T-helper 2 cell (primary cell): ENCODE data around the gene MYOZ2.

ENCODE experiments used
- DNase-seq, 5 experiments: peaks; one replicate each; pipeline versions ENCODE4 v3.0.0 to v3.0.0-alpha.2; 2012 to 2022

MYOZ2 gene

GRCh38 chr4:119197772-119198212, 62.2 kb downstream of the MYOZ2 start:
- DNase-seq: no peak

- DNase-seq: no peak
Measured at GRCh38 chr4:119204916-119205315, 69.3 kb downstream of the MYOZ2 start.

- DNase-seq: no peak
Measured at GRCh38 chr4:119205690-119206089, 70.1 kb downstream of the MYOZ2 start.

GRCh38 chr4:119206178-119206577, 70.5 kb downstream of the MYOZ2 start:
- DNase-seq: no peak

- DNase-seq: peak in 1 of 5 experiments; percentile 16
Measured at GRCh38 chr4:119207051-119207450, 71.4 kb downstream of the MYOZ2 start.

GRCh38 chr4:119209077-119209476, 73.4 kb downstream of the MYOZ2 start:
- DNase-seq: peak in 2 of 5 experiments; percentile 7 to 55

GRCh38 chr4:119209586-119209985, 74.0 kb downstream of the MYOZ2 start:
- DNase-seq: no peak

- no peak for DNase-seq
Measured at GRCh38 chr4:119210775-119211174, 75.1 kb downstream of the MYOZ2 start.

GRCh38 chr4:119211867-119212233, 76.2 kb downstream of the MYOZ2 start:
- DNase-seq: peak in 1 of 5 experiments; percentile 73

- DNase-seq: peak; percentile 94 to 98 (median 97)
Measured at GRCh38 chr4:119212234-119212963, 76.8 kb downstream of the MYOZ2 start, which contains the start of gene USP53. USP53 (plus strand) TSS chr4:119212713; CDS start chr4:119239760, 27,047 bp downstream.

- peak in 4 of 5 experiments; percentile 26 to 75 (median 38) for DNase-seq
Measured at GRCh38 chr4:119212964-119213606, 77.5 kb downstream of the MYOZ2 start.

- no peak for DNase-seq
Measured at GRCh38 chr4:119218093-119218492, 82.5 kb downstream of the MYOZ2 start.

GRCh38 chr4:119221412-119221811, 85.8 kb downstream of the MYOZ2 start:
- DNase-seq: no peak

GRCh38 chr4:119227690-119228089, 92.1 kb downstream of the MYOZ2 start:
- DNase-seq: no peak

GRCh38 chr4:119228406-119228805, 92.8 kb downstream of the MYOZ2 start:
- DNase-seq: no peak

GRCh38 chr4:119229908-119230687, 94.5 kb downstream of the MYOZ2 start:
- no peak for DNase-seq

- DNase-seq: no peak
Measured at GRCh38 chr4:119231491-119231890, 95.9 kb downstream of the MYOZ2 start.

- DNase-seq: no peak
Measured at GRCh38 chr4:119232286-119232685, 96.7 kb downstream of the MYOZ2 start.

- DNase-seq: no peak
Measured at GRCh38 chr4:119233191-119233590, 97.6 kb downstream of the MYOZ2 start.

GRCh38 chr4:119233750-119234149, 98.1 kb downstream of the MYOZ2 start:
- peak in 1 of 5 experiments; percentile 39 for DNase-seq

GRCh38 chr4:119237201-119237600, 101.6 kb downstream of the MYOZ2 start:
- no peak for DNase-seq
